HG03571 (cell line): ENCODE measurements around the gene GOLGA6L7.
"Not testable (repeated sequence)": the region's sequence is repeated elsewhere in the genome, so short reads cannot be mapped to it uniquely, and the experiment has no call there.

Source experiments
- ATAC-seq: cut with Tn5 transposase; IDR thresholded peaks from one replicate; pipeline ENCODE4 v1.9.1; 2021; ENCODE audit not compliant: unreplicated experiment

Gene GOLGA6L7

GRCh38 chr15:28884151-28884940 lies 35.9 kb upstream of the GOLGA6L7 start:
- ATAC-seq, result no peak

DNA sequence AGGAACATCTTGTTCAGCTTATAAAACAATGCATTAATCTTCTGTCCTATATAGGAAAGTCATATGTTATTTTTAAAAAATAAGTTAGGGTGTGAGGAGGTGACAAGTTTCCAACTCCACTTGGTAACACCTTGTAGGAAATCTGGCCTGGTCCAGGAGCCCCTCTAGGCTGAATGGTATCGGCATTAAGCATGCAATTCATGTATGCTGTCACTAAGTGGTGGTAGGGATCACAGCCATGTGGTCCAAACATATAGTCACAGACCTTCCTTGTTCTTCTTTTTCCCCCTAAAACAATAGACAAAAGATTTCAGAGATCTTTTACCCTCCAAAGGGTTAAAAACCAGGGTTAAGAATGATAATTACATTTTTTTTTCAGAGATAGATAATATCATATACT lies 33.2 kb upstream of the GOLGA6L7 start:
- no peak for ATAC-seq

DNA sequence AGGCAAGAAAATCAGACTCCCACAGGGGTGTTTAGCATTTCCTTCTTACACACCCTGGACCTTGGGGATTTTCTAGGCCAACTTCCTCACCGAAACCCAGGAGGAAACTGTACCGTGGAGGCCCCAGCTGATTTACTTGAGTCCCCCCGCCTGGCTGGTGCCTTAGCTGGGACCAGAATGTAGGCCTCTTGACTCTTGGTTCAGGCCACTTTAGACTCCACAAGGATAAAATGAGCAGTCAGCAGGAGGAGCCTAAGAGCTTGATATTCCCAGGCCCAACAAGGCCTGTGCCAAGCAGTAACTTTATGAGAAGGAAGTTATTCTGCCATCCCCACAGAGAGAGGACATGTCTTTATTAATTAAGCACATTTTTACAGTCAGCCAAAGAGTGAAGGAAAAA lies 32.7 kb upstream of the GOLGA6L7 start:
- ATAC-seq, result no peak

GRCh38 chr15:28880680-28881079 lies 32.2 kb upstream of the GOLGA6L7 start:
- no peak for ATAC-seq

DNA sequence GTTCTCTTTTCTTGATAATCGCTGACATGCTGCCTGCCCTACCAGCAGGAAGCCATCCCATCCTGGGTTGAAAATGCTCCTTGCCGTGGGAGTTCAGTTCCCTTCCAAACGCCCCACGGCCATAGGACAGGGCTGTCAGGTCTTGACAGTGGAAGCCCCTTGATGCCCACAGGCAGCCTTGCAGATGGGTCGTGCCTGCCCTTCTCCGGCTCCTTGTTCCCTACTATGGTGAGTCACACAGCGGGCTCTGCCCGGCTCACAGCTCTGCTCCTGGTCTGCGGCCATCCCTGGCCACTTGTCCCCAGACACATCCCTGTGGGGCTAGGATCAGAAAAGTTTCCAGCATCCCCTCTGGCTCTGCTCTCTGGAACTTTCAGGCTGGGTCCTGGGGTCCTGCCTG lies 31.1 kb upstream of the GOLGA6L7 start:
- ATAC-seq, result no peak

DNA sequence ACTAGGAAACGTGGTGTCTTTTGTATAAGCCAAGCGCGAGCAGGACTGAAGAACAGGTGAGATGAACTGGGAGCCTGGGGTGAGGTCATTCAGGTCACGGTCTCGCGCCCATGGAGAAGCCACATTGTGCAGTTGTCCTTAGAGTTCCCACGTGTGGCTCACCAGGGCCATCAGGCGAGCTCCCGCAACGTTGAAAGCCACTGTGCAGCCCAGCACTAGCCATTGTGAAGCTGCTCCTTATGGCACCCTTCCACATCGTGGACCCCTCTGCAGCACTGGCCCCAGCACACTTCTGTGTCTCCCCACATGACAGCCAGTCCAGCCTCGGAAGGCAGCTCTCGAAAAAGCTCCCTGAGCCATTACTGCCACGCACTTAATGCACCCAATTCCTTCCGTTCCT lies 29.8 kb upstream of the GOLGA6L7 start:
- no peak for ATAC-seq

DNA sequence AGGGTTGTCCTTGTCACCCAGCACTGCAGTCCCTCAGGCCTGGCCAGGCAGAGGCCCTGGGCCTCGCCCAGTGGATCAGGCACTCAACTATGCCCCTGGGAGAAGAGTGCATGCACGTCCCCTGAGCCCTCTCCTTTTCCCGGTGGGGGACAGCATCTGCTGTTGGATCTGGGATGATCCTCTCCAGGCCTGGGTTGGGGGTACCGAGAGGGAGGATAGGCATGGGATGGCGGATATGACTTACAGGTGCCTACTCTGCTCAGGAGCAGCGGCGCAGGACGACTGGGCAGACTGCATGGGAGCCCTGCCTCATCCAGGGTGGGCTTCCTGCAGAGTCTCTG lies 28.4 kb upstream of the GOLGA6L7 start:
- ATAC-seq, result no peak

GRCh38 chr15:28876131-28876844 lies 27.8 kb upstream of the GOLGA6L7 start:
- no peak for ATAC-seq

DNA sequence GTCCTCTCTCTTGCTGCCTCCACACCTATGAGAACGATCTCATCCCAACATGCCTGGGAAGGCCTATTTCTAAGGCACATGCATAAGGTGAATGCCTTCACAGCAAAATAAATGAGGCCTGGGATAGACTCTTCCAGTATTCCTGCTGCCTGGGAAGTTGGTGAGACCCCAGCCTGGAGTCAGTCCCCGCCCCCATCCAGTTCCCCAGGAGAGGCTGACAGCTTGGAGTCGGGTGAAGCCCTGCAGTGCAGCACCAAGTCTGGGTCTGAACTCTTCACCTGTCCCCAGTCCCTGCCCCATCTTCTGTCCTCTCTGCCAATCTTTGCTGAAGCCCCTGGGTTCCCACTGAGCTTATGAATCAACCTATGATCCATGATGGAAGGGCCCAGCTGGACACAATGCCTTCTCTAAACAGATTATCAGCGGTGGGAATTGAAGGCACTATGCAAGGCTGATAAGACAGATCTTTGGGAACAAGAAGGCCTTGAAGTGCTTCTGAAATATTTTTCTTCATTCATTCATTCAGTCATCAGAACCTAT lies 27.1 kb upstream of the GOLGA6L7 start:
- ATAC-seq, result no peak

DNA sequence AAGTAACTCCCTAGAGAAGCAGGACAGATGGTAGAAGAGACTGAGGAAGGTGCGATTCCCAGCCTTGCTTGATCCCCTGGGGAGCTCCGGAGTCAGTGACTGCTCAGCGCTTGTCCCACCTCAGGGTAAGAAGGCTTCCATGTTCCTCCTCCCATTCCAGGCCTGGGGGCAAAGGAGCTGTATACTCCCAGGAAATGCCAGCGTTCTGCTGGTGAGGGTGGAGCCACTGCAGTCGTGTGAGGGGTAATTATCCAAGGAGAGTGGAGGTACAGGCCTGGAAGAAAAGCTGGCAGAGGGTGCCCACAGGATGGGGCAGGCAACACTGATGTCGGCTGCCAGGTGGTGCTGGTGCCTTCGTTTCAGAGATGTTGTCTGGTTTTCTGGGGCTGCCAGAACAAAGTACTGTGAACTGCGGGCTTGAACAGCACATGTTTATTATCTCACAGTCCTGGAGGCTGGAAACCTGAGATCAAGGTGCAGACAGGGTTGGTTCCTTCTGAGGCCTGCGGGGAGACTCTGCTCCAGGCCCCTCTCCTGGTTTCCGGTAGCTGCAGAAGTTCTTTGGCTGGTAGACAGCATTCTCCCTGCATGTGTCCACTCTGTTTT lies 25.2 kb upstream of the GOLGA6L7 start:
- no peak for ATAC-seq

DNA sequence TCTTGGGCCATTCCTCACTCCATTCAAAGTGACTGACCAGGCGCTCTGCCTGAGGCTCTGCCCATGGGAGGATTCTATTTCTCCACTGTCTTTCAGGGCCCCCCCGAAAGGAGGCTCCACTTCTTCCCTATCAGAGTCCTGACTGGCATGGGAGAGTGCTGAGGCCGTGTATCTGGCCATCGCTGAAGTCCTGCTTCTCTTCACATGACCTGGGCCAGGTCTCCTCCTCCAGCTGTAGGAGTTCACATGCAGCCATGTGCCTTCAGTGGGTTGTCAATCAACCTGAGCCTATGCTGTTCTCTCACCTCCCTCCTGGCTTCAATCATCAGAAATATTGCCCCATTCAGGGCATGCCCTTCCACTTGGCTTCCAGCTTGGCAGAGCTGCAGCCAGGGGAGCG lies 24.6 kb upstream of the GOLGA6L7 start:
- no peak for ATAC-seq

DNA sequence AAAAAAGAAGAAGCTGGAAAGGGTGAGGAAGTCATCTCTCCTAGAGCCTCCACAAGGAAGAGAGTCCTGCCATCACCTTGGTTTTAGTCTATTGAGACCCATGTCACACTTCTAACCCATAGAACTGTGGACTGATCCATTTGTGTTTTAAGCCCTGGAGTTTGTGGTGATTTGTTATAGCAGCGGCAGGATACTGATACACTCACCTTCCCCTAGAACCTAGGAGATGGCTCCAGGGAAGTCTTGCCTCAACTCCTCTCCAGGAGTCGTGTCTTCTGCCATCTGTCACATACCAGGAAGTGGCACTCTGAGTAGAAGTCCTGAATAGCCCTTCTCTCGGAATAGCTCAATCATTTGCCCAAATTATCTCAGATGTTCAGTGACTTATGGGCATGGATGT lies 22.7 kb upstream of the GOLGA6L7 start:
- ATAC-seq, result no peak

GRCh38 chr15:28868744-28869345 lies 20.4 kb upstream of the GOLGA6L7 start:
- no peak for ATAC-seq

- ATAC-seq, result not testable (repeated sequence)
These were observed 13.3 kb upstream of the GOLGA6L7 start for GRCh38 chr15:28861589-28862293.

DNA sequence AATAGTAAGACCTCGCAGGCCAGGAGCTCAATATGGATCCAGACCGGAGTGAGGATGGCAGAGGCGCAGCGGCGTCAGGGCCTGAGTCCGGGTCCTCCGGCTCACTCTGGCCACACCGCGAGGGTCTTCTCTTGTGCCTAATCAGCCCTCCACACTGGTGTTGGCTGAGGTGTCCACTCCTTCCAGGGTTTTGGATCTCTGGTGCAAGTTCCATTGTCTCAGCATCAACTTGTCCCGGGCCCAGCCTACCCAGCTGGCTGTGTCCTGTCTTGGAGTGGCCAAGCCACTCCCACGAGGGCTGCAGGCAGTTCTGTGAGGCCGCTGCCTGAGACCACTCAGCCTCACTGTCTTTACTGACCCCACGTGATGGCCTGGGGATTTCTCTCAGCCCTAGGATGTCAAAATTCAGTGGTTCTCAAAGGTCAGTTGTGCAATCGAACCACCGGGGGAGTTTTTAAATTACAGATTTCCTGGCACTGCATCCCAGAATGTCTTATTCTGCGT lies 12.6 kb upstream of the GOLGA6L7 start:
- ATAC-seq, result no peak

- not testable (repeated sequence) for ATAC-seq
These were observed 6.1 kb upstream of the GOLGA6L7 start for GRCh38 chr15:28854578-28854977.

GRCh38 chr15:28853654-28854053 lies 5.2 kb upstream of the GOLGA6L7 start:
- not testable (repeated sequence) for ATAC-seq

DNA sequence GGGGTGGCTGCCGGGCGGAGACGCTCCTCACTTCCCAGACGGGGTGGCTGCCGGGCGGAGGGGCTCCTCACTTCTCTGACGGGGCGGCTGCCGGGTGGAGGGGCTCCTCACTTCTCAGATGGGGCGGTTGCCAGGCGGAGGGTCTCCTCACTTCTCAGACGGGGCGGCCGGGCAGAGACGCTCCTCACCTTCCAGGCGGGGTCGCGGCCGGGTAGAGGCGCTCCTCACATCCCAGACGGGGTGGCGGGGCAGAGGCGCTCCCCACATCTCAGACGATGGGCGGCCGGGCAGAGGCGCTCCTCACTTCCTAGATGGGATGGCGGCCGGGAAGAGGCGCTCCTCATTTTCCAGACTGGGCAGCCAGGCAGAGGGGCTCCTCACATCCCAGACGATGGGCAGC lies 1.3 kb upstream of the GOLGA6L7 start:
- ATAC-seq, result not testable (repeated sequence)

DNA sequence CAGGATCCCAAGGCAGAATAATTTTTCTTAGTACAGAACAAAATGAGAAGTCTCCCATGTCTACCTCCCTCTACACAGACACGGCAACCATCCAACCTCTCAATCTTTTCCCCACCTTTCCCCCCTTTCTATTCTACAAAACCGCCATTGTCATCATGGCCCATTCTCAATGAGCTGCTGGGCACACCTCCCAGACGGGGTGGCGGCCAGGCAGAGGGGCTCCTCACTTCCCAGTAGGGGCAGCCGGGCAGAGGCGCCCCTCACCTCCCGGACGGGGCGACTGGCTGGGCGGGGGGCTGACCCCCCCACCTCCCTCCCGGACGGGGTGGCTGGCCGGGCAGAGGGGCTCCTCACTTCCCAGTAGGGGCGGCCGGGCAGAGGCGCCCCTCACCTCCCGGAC lies 827 bp upstream of the GOLGA6L7 start:
- not testable (repeated sequence) for ATAC-seq

DNA sequence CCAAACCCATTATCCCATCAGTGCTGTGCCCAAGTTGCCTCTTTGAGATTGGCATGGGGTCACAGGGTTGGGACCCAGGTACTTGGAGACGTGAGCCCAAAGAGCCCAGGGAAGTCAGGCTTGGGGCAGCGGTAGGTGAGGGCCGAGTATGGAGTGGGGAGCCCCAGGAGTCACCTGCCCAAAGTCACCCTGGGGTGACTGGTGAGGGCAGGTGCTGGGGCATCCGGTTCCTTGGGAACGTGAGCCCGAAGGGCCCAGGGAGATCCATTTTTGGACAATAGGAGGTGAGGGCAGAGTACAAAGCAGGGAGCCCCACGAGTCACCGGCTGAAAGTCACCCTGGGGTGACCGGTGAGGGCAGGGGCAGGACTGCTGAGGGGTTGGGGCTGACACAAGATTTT lies 485 bp downstream of the GOLGA6L7 start:
- ATAC-seq, result not testable (repeated sequence)

DNA sequence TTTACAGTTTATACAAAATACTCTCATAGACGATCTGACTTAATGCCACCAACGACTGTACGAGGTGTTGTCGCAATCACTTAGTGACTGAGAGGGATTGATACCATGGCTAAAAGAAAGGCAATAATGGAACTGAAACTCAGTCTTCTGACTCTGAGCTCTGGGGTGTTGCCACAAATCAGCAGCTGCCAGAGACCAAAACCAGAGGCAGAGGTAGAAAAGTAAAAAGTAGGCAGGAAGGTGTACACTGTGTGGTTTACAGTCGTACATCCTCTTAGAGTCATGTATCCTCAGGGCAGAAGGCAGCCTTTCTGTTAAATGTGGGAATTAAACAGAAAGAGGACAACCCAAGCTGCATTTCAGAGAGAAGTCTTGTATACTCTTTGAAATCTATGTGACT lies 1.2 kb downstream of the GOLGA6L7 start:
- peak; percentile 97 for ATAC-seq
